T-helper 17 cell (primary cell): ENCODE results near the gene TRAF3. TPM values are rescaled to one million over a fixed set of nuclear protein-coding genes. Genes with fewer than 3 reads are reported as not detected.
"Not testable (repeated sequence)": the region's sequence is repeated elsewhere in the genome, so short reads cannot be mapped to it uniquely, and the experiment has no call there.

Experiments used
- ATAC-seq: fragments of 150-1000 bp; cut with Tn5 transposase; 2 replicates; pipeline ENCODE4 v1.10.0; 2021; ENCODE audit warnings: mild to moderate bottlenecking, moderate library complexity
- DNase-seq, 3 donors: peaks; one replicate each; pipeline versions ENCODE4 v3.0.0 to v3.0.0-alpha.2; 2020 to 2021
- H3K9me3 ChIP-seq: one replicate; pipeline ENCODE4 v1.7.0; 2013; ENCODE audit warnings: low read length, mild to moderate bottlenecking; ENCODE audit not compliant: control insufficient read depth, poor library complexity, severe bottlenecking
- H3K27ac Mint-ChIP-seq: one replicate; pipeline ENCODE4 v1.8.0; 2022; ENCODE audit warnings: mild to moderate bottlenecking, moderate library complexity, mixed read lengths
- H3K27me3 Mint-ChIP-seq: one replicate; pipeline ENCODE4 v1.8.0; 2022; ENCODE audit warnings: mixed read lengths
- H3K36me3 Mint-ChIP-seq: one replicate; pipeline ENCODE4 v1.8.0; 2022; ENCODE audit warnings: low read depth, mixed read lengths
- H3K4me1 Mint-ChIP-seq: one replicate; pipeline ENCODE4 v1.8.0; 2022; ENCODE audit warnings: mild to moderate bottlenecking, mixed read lengths
- H3K4me3 Mint-ChIP-seq: one replicate; pipeline ENCODE4 v1.8.0; 2022; ENCODE audit warnings: mild to moderate bottlenecking, moderate library complexity, mixed read lengths
- total RNA-seq, 4 donors: library from RNA in 2 of 4; stranded (reverse) in 2 of 4; gene quantifications; one replicate each; pipeline ENCODE4 v1.2.3 and lab custom pipeline; 2022 to 2026

TRAF3 gene
- total RNA-seq, 2 donors from 2014 or later = 47.8 to 54.4 TPM

- H3K27ac Mint-ChIP-seq = no peak overlapping the region
- no peaks in the 10 kb centered on the region for H3K4me1 Mint-ChIP-seq
- no peaks in the 10 kb centered on the region for H3K27me3 Mint-ChIP-seq
- peak; percentile 45 for ATAC-seq
- no peak for DNase-seq
- no peaks in the 10 kb centered on the region for H3K36me3 Mint-ChIP-seq
- no peaks in the 10 kb centered on the region for H3K9me3 ChIP-seq
- H3K4me3 Mint-ChIP-seq = no peak overlapping the region
Observed at GRCh38 chr14:102917056-102917385, 139.8 kb downstream of the TRAF3 start.

- ATAC-seq (peak; percentile 54), DNase-seq (peak in 1 of 3 donors; percentile 34)
- Mint-ChIP-seq H3K4me1 (no peaks in the 10 kb centered on the region), H3K4me3 (no peak overlapping the region), H3K36me3 (no peaks in the 10 kb centered on the region), H3K27me3 (no peaks in the 10 kb centered on the region), H3K27ac (no peak overlapping the region)
- H3K9me3 ChIP-seq = no peaks in the 10 kb centered on the region
Observed at GRCh38 chr14:102917469-102918211, 140.4 kb downstream of the TRAF3 start.

GRCh38 chr14:102918438-102918837, 141.2 kb downstream of the TRAF3 start:
- DNase-seq (no peak), ATAC-seq (no peak)
- H3K4me1 Mint-ChIP-seq = peaks cover 2% of the 10 kb centered on the region
- no peak overlapping the region for H3K27ac Mint-ChIP-seq
- no peak overlapping the region for H3K4me3 Mint-ChIP-seq
- no peaks in the 10 kb centered on the region for H3K27me3 Mint-ChIP-seq
- H3K36me3 Mint-ChIP-seq = no peaks in the 10 kb centered on the region
- no peaks in the 10 kb centered on the region for H3K9me3 ChIP-seq

GRCh38 chr14:102920273-102920997, 143.2 kb downstream of the TRAF3 start:
- Mint-ChIP-seq H3K27me3 (no peaks in the 10 kb centered on the region), H3K4me3 (no peak overlapping the region), H3K4me1 (peaks cover 2% of the 10 kb centered on the region), H3K36me3 (no peaks in the 10 kb centered on the region), H3K27ac (no peak overlapping the region)
- H3K9me3 ChIP-seq = no peaks in the 10 kb centered on the region
- DNase-seq (no peak), ATAC-seq (no peak)

GRCh38 chr14:102920998-102921304, 143.7 kb downstream of the TRAF3 start:
- peaks cover 5% of the 10 kb centered on the region for H3K4me1 Mint-ChIP-seq
- DNase-seq (no peak), ATAC-seq (no peak)
- no peak overlapping the region for H3K27ac Mint-ChIP-seq
- no peaks in the 10 kb centered on the region for H3K36me3 Mint-ChIP-seq
- peaks cover 4% of the 10 kb centered on the region for H3K27me3 Mint-ChIP-seq
- no peaks in the 10 kb centered on the region for H3K9me3 ChIP-seq
- no peak overlapping the region for H3K4me3 Mint-ChIP-seq

GRCh38 chr14:102922490-102923200, 145.4 kb downstream of the TRAF3 start, which contains the start of gene AMN:
Gene AMN (plus strand): TSS chr14:102922663. CDS start chr14:102922689, 26 bp downstream.
- Mint-ChIP-seq H3K27ac (no peak within 1 kb of the TSS), H3K27me3 (peaks cover 13% of the 10 kb centered on the region)

GRCh38 chr14:102923201-102923924, 146.1 kb downstream of the TRAF3 start:
- Mint-ChIP-seq H3K4me1 (peaks cover 12% of the 10 kb centered on the region), H3K4me3 (peak overlapping the region; percentile 78)
- no peak for DNase-seq

More at GRCh38 chr14:102922490-102923200, 145.4 kb downstream of the TRAF3 start, which contains the start of gene AMN:
- DNase-seq (no peak), ATAC-seq (peak; percentile 27)
- Mint-ChIP-seq H3K36me3 (no peaks in the 10 kb centered on the region), H3K4me1 (peaks cover 12% of the 10 kb centered on the region), H3K4me3 (peak within 1 kb of the TSS; percentile 78)
- H3K9me3 ChIP-seq = no peaks in the 10 kb centered on the region

GRCh38 chr14:102923925-102924486, 146.8 kb downstream of the TRAF3 start:
- no peaks in the 10 kb centered on the region for H3K9me3 ChIP-seq
- peaks cover 13% of the 10 kb centered on the region for H3K27me3 Mint-ChIP-seq
- peaks cover 14% of the 10 kb centered on the region for H3K4me1 Mint-ChIP-seq
- ATAC-seq (no peak), DNase-seq (no peak)
- H3K36me3 Mint-ChIP-seq = no peaks in the 10 kb centered on the region
- no peak overlapping the region for H3K4me3 Mint-ChIP-seq
- no peak overlapping the region for H3K27ac Mint-ChIP-seq

More at GRCh38 chr14:102923201-102923924, 146.1 kb downstream of the TRAF3 start:
- H3K27ac Mint-ChIP-seq = no peak overlapping the region
- H3K9me3 ChIP-seq = no peaks in the 10 kb centered on the region
- peaks cover 13% of the 10 kb centered on the region for H3K27me3 Mint-ChIP-seq
- H3K36me3 Mint-ChIP-seq = no peaks in the 10 kb centered on the region
- ATAC-seq = peak; percentile 17

- Mint-ChIP-seq H3K4me1 (peaks cover 14% of the 10 kb centered on the region), H3K4me3 (peak overlapping the region; percentile 15), H3K27me3 (peaks cover 13% of the 10 kb centered on the region)
Observed at GRCh38 chr14:102924632-102925588, 147.7 kb downstream of the TRAF3 start.

GRCh38 chr14:102925646-102926045, 148.4 kb downstream of the TRAF3 start:
- Mint-ChIP-seq H3K27me3 (peaks cover 13% of the 10 kb centered on the region), H3K36me3 (no peaks in the 10 kb centered on the region), H3K4me1 (peaks cover 14% of the 10 kb centered on the region), H3K27ac (no peak overlapping the region), H3K4me3 (peak overlapping the region; percentile 71)
- H3K9me3 ChIP-seq = no peaks in the 10 kb centered on the region
- no peak for ATAC-seq
- no peak for DNase-seq

More at GRCh38 chr14:102924632-102925588, 147.7 kb downstream of the TRAF3 start:
- H3K9me3 ChIP-seq = no peaks in the 10 kb centered on the region
- DNase-seq (no peak), ATAC-seq (no peak)
- Mint-ChIP-seq H3K27ac (no peak overlapping the region), H3K36me3 (no peaks in the 10 kb centered on the region)

- Mint-ChIP-seq H3K27me3 (peaks cover 13% of the 10 kb centered on the region), H3K36me3 (no peaks in the 10 kb centered on the region), H3K4me1 (peaks cover 14% of the 10 kb centered on the region), H3K4me3 (peak overlapping the region; percentile 71), H3K27ac (no peak overlapping the region)
- DNase-seq (no peak), ATAC-seq (no peak)
- H3K9me3 ChIP-seq = no peaks in the 10 kb centered on the region
Observed at GRCh38 chr14:102926104-102926503, 148.9 kb downstream of the TRAF3 start.

GRCh38 chr14:102926840-102927239, 149.6 kb downstream of the TRAF3 start:
- H3K27me3 Mint-ChIP-seq = peaks cover 13% of the 10 kb centered on the region
- not testable (repeated sequence) for H3K36me3 Mint-ChIP-seq, H3K4me3 Mint-ChIP-seq, H3K27ac Mint-ChIP-seq, H3K9me3 ChIP-seq, DNase-seq, ATAC-seq
- H3K4me1 Mint-ChIP-seq = peaks cover 14% of the 10 kb centered on the region
